ENCODE measurements around the gene HTRA2.

GRCh38 chr2:74542978-74543377 lies 13.2 kb downstream of the HTRA2 start:
- TF ChIP-seq, protein P1, sequence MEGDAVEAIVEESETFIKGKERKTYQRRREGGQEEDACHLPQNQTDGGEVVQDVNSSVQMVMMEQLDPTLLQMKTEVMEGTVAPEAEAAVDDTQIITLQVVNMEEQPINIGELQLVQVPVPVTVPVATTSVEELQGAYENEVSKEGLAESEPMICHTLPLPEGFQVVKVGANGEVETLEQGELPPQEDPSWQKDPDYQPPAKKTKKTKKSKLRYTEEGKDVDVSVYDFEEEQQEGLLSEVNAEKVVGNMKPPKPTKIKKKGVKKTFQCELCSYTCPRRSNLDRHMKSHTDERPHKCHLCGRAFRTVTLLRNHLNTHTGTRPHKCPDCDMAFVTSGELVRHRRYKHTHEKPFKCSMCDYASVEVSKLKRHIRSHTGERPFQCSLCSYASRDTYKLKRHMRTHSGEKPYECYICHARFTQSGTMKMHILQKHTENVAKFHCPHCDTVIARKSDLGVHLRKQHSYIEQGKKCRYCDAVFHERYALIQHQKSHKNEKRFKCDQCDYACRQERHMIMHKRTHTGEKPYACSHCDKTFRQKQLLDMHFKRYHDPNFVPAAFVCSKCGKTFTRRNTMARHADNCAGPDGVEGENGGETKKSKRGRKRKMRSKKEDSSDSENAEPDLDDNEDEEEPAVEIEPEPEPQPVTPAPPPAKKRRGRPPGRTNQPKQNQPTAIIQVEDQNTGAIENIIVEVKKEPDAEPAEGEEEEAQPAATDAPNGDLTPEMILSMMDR (IDR thresholded peaks at IDR 0.05) = no peak
- no peak for TF ChIP-seq POLR2AphosphoS5 (IDR thresholded peaks at IDR 0.05)
- TF ChIP-seq POLR2A (IDR thresholded peaks at IDR 0.05) = no peak

All from transverse colon (tissue), 4 donors.